Upper lobe of right lung (tissue), 1 donor: Measurements from ENCODE around the gene ELN. TPM values are rescaled to one million over a fixed set of nuclear protein-coding genes. Genes with fewer than 3 reads are reported as not detected.
A peak's percentile ranks its signal among the peaks of the same experiment; 100 is the strongest.

Experiments used
- ATAC-seq: fragments of 200-7000 bp; cut with Tn5 transposase; one replicate; pipeline ENCODE4 v1.9.1; 2020; ENCODE audit warnings: mild to moderate bottlenecking, moderate library complexity
- DNase-seq: peaks from one replicate; pipeline ENCODE4 v3.0.0-alpha.2; 2020
- H3K27ac ChIP-seq: fragments of 200-600 bp; one replicate; pipeline ENCODE4 v1.8.0; 2022
- H3K27me3 ChIP-seq: fragments of 200-600 bp; one replicate; pipeline ENCODE4 v1.8.0; 2022; ENCODE audit warnings: mild to moderate bottlenecking
- H3K36me3 ChIP-seq: fragments of 200-600 bp; one replicate; pipeline ENCODE4 v1.8.0; 2022
- H3K4me1 ChIP-seq: fragments of 200-600 bp; one replicate; pipeline ENCODE4 v1.8.0; 2022
- H3K4me3 ChIP-seq: fragments of 200-600 bp; one replicate; pipeline ENCODE4 v1.8.0; 2022; ENCODE audit warnings: mild to moderate bottlenecking
- H3K9me3 ChIP-seq: fragments of 200-600 bp; one replicate; pipeline ENCODE4 v1.8.0; 2022
- intact Hi-C: fragments of 100-400 bp; cut with DNase I; formaldehyde crosslinking; loops from one replicate; pipeline ENCODE4 v1.11.0; 2022
- total RNA-seq: library from RNA; stranded (reverse); fragmentation: NEBNext Ultra II Directional; extraction: Animal tissue kit (Norgen Biotek cat#: 25700); gene quantifications from one replicate; pipeline ENCODE4 v1.2.1, GENCODE V29; 2021
- TF ChIP-seq, protein P1 (sequence below): fragments of 200-600 bp; IDR thresholded peaks from one replicate; pipeline ENCODE4 v1.8.0; 2022; ENCODE audit warnings: antibody characterized with exemption
- donor health status: DM: no; HTN: yes; CAD: no; lungs with severe emphysema.

Gene ELN
- total RNA-seq, 1 donor from 2014 or later: 231 TPM

DNA sequence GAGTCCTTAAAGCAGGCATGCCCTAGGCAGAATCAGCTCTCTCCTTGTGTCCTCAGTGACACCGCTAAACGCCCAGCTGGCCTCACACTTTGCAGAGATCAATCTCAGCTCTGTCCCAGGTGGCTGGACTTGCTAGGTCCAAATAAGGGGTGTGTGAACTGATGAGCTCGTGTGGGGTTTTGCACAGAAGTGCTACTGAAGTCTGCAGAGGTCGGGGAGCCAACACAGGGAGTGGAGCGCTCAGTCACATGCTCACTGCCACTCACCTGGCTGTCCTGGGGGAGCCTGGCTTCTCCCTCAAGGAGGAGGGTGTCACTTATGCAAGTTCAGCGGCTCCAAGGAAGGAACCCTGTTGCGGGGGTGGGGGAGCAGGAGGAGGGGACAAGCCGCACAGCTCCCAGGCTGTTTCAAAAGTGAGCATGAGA, 2.0 kb downstream of the ELN start:
- H3K27ac ChIP-seq: peak overlapping the region; percentile 87
- no peak for ATAC-seq
- intact Hi-C loops: loop anchor here (10.0 kb wide), 1 partner anchor 165 kb away; the partner anchor contains the start of gene TMEM270
- no peaks in the 10 kb centered on the region for H3K9me3 ChIP-seq
- peaks cover 36% of the 10 kb centered on the region for H3K4me1 ChIP-seq
- no peaks in the 10 kb centered on the region for H3K36me3 ChIP-seq
- peak overlapping the region; percentile 61 for H3K4me3 ChIP-seq
- peaks cover 5% of the 10 kb centered on the region for H3K27me3 ChIP-seq
- no peak for DNase-seq
- TF ChIP-seq, protein P1, sequence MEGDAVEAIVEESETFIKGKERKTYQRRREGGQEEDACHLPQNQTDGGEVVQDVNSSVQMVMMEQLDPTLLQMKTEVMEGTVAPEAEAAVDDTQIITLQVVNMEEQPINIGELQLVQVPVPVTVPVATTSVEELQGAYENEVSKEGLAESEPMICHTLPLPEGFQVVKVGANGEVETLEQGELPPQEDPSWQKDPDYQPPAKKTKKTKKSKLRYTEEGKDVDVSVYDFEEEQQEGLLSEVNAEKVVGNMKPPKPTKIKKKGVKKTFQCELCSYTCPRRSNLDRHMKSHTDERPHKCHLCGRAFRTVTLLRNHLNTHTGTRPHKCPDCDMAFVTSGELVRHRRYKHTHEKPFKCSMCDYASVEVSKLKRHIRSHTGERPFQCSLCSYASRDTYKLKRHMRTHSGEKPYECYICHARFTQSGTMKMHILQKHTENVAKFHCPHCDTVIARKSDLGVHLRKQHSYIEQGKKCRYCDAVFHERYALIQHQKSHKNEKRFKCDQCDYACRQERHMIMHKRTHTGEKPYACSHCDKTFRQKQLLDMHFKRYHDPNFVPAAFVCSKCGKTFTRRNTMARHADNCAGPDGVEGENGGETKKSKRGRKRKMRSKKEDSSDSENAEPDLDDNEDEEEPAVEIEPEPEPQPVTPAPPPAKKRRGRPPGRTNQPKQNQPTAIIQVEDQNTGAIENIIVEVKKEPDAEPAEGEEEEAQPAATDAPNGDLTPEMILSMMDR: no peak

DNA sequence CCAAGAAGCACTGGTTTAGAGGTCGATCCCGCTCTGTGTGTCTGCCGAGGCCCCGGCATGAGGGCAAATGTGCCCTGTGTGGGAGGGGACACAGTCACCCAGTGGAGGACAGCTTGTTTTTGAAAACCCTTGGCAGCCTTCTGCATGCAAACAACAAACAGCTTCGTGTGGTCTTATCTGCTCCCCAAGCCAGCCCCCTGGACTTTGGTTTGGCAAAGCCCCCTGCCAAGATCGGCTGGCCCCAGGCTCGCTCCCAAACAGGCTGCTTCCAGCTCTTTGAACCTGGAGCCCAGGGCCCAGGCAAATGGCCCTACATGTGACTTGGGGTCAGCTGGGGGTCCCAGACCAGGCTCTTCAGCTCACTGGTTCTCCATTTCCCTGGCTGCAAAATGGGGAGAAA, 2.9 kb downstream of the ELN start:
- H3K27ac ChIP-seq: peak overlapping the region; percentile 87
- intact Hi-C loops: no loop called here
- peaks cover 36% of the 10 kb centered on the region for H3K4me1 ChIP-seq
- no peaks in the 10 kb centered on the region for H3K9me3 ChIP-seq
- H3K27me3 ChIP-seq: peaks cover 5% of the 10 kb centered on the region
- DNase-seq (no peak), ATAC-seq (no peak)
- no peaks in the 10 kb centered on the region for H3K36me3 ChIP-seq
- H3K4me3 ChIP-seq: peak overlapping the region; percentile 61
- TF ChIP-seq, protein P1: no peak

DNA sequence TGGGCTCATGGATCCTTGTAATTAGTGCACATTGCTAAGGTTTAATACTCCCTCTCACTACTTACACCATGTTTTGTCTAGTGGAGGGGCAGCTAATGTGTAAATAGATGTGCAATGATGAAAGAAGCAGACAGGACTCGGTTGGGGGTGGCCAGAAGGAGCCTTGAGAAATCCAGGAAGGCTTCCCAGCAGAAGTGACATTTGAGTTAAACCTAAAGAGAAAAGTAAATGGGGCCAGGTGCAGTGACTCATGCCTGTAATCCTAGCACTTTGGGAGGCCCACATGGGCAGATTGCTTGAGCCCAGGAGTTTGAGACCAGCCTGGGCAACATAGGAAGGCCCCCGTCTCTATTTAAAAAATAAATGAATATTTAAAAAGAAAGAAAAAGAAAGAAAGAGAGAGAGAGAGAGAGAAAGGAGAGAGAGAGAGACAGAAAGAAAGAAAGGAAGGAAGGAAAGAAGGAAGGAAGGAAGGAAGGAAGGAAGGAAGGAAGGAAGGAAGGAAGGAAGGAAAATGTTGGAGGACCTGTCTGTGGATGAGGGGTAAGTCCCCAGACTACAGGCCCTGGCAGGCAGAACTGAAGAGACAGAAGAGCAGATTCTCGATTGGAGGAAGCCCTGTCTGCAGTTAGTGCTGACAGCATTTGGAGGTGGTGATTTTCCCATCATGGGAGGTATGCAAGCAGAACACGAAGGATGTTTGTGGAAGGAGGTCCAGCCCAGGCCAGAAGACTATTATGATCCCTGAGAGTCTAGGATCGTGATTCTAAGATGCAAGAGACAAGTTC, 3.6 kb downstream of the ELN start:
- ATAC-seq: no peak
- intact Hi-C loops: no loop called here

DNA sequence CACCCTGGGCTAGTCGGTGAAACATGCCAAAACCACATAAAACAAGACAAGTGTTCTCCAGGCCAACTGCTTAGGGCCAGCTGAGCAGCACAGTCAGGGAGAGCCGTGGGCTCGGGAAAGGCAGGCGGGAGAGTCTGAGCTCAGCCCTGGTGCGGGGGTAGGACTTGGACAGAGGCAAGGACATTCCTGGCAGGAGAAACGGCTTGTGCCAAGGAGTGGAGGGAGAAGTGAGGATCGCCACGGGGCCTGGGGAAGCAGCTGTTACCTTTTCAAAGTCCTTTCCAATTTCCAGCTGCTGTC, 4.2 kb downstream of the ELN start:
- ATAC-seq: peak; percentile 41
- Histone ChIP-seq H3K36me3 (peaks cover 7% of the 10 kb centered on the region), H3K27me3 (peaks cover 5% of the 10 kb centered on the region), H3K4me3 (peak overlapping the region; percentile 61), H3K9me3 (no peaks in the 10 kb centered on the region), H3K27ac (peak overlapping the region; percentile 87), H3K4me1 (peaks cover 24% of the 10 kb centered on the region)
- TF ChIP-seq, protein P1: no peak
- intact Hi-C loops: no loop called here
- DNase-seq: no peak

More for the DNA sequence above, 3.6 kb downstream of the ELN start:
- Histone ChIP-seq H3K27me3 (peaks cover 5% of the 10 kb centered on the region), H3K27ac (peak overlapping the region; percentile 87), H3K4me3 (peak overlapping the region; percentile 61), H3K9me3 (no peaks in the 10 kb centered on the region), H3K36me3 (peaks cover 4% of the 10 kb centered on the region), H3K4me1 (peaks cover 30% of the 10 kb centered on the region)
- TF ChIP-seq, protein P1: no peak
- DNase-seq: no peak

DNA sequence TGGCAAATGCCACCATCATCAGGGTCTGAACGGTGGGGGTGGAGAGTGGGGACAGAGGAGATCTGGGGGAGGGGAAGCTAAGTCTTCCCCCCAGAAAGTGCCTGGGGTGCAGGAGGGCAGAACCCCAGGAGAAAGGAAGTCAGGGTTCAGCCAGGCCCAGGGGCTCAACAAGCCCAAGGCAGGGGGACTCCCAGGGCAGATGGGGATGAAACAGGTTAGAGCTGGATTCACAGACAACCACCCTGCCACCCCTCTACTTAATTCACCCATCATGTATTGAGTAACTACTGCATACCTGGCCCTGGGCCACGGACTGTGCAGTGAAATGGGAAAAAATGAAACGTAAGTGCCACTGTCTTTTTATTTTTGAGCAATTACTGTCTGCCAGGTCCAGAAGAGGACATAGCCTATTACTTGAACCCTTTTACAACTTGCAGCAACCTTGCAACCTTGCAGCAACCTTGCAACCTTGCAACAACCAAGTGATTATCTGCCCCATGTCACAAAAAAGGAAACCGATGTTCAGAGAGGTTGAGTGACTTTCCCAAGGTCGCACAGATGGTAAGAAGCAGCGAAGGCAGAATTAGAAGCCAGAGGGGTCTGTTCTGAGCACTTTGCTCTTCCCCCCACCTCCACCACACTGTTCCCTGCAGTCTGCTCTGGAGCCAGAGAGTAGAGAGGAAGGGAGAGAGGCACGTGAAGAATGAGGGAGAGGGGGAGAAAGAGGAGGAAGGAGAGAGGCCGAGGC, 4.8 kb downstream of the ELN start:
- DNase-seq (no peak), ATAC-seq (no peak)
- H3K36me3 ChIP-seq: peaks cover 11% of the 10 kb centered on the region
- intact Hi-C loops: no loop called here
- H3K4me3 ChIP-seq: peak overlapping the region; percentile 61
- peak overlapping the region; percentile 87 for H3K27ac ChIP-seq
- H3K4me1 ChIP-seq: peaks cover 23% of the 10 kb centered on the region
- peaks cover 5% of the 10 kb centered on the region for H3K27me3 ChIP-seq
- TF ChIP-seq, protein P1: no peak
- no peaks in the 10 kb centered on the region for H3K9me3 ChIP-seq
